A549 (cell line): ENCODE results near the gene LYAR. TPM values are rescaled to one million over a fixed set of nuclear protein-coding genes. Genes with fewer than 3 reads are reported as not detected.
"Not testable (repeated sequence)": the region's sequence is repeated elsewhere in the genome, so short reads cannot be mapped to it uniquely, and the experiment has no call there.

Experiments
- ATAC-seq, 2 experiments: fragments of 200-7000 bp in 1 of 2; fragments of >200 bp in 1 of 2; cut with Nextera tagmentation in 1 of 2; cut with Tn5 transposase in 1 of 2; 3 replicates each; pipeline versions ENCODE4 v1.8.0 to v1.9.1; 2018 to 2020; ENCODE audit warnings: mild to moderate bottlenecking in 1 of 2, moderate library complexity in 1 of 2
- CTCF ChIA-PET: fragments of 300-600 bp; sonication (Branson Sonifier 250); formaldehyde crosslinking; extraction: SDS; loops from one replicate; lab custom pipeline; 2021; ENCODE audit warnings: antibody characterized with exemption, inconsistent platforms; lab: Yijun Ruan, JAX
- POLR2A ChIA-PET: fragments of 350-600 bp; formaldehyde crosslinking; extraction: SDS; loops from one replicate; lab custom pipeline; 2021; ENCODE audit warnings: antibody characterized with exemption, inconsistent platforms; lab: Yijun Ruan, JAX
- DNase-seq, 2 experiments: peaks; one replicate each; pipeline versions ENCODE4 v3.0.0 to v3.0.0-alpha.2; 2011 to 2016; ENCODE audit warnings: low read depth in 1 of 2, low spot score in 1 of 2
- FAIRE-seq: peaks from 2 replicates; lab custom pipeline; 2011; peaks lifted over from hg19 to GRCh38; lab: Jason Lieb, UNC
- H3K27ac ChIP-seq, 2 experiments: fragments of >200 bp; sonication (Bioruptor Twin); formaldehyde crosslinking; 3 replicates each; pipeline ENCODE4 v1.5.1; 2016 to 2017
- H3K4me1 ChIP-seq: fragments of >200 bp; sonication (Bioruptor Twin); formaldehyde crosslinking; 3 replicates; pipeline ENCODE4 v1.6.1; 2016
- H3K4me2 ChIP-seq: fragments of >200 bp; sonication (Bioruptor Twin); formaldehyde crosslinking; 3 replicates; pipeline ENCODE4 v1.6.1; 2016
- H3K4me3 ChIP-seq: fragments of >200 bp; sonication (Bioruptor Twin); formaldehyde crosslinking; 3 replicates; pipeline ENCODE4 v1.5.1; 2016
- H3K9me3 ChIP-seq: fragments of >200 bp; sonication (Bioruptor Twin); formaldehyde crosslinking; 3 replicates; pipeline ENCODE4 v1.6.1; 2016
- BHLHE40 ChIP-seq: IDR thresholded peaks from 2 replicates; pipeline ENCODE4 v1.6.1; 2012; ENCODE audit warnings: low read depth, low read length, inconsistent platforms
- CEBPB ChIP-seq, 2 experiments: fragments of >200 bp in 1 of 2; sonication (Bioruptor Twin) in 1 of 2; formaldehyde crosslinking in 1 of 2; IDR thresholded peaks; 2 replicates each; pipeline ENCODE4 v1.6.1; 2012 to 2016
- CHD2 ChIP-seq: fragments of 150-350 bp; IDR thresholded peaks from 2 replicates; pipeline ENCODE4 v1.6.1; 2014; ENCODE audit warnings: low read length; ENCODE audit not compliant: partially characterized antibody
- CTCF ChIP-seq: fragments of >200 bp; sonication (Bioruptor Twin); formaldehyde crosslinking; IDR thresholded peaks from 3 replicates; pipeline ENCODE4 v1.5.1; 2016
- EP300 ChIP-seq, 2 experiments: fragments of >200 bp; sonication (Bioruptor Twin); formaldehyde crosslinking; IDR thresholded peaks; 2 replicates in 1 of 2; 3 replicates in 1 of 2; pipeline ENCODE4 v1.6.1; 2016 to 2017
- ESRRA ChIP-seq: fragments of 150-350 bp; IDR thresholded peaks from 2 replicates; pipeline ENCODE4 v1.6.1; 2014; ENCODE audit warnings: mild to moderate bottlenecking, low read length, borderline replicate concordance
- GATA3 ChIP-seq: IDR thresholded peaks from 2 replicates; pipeline ENCODE4 v1.6.1; 2012; ENCODE audit warnings: borderline replicate concordance
- HOXB13 ChIP-seq: fragments of 250-450 bp; sonication (Bioruptor Pico); IDR thresholded peaks from 2 replicates; pipeline ENCODE4 v1.5.0; 2020; ENCODE audit warnings: low read depth, mild to moderate bottlenecking, moderate library complexity
- JUN ChIP-seq, 2 experiments: fragments of >200 bp; sonication (Bioruptor Twin); formaldehyde crosslinking; IDR thresholded peaks; 2 replicates in 1 of 2; 3 replicates in 1 of 2; pipeline ENCODE4 v1.6.1; 2016 to 2017
- JUNB ChIP-seq: fragments of >200 bp; sonication (Bioruptor Twin); formaldehyde crosslinking; IDR thresholded peaks from 2 replicates; pipeline ENCODE4 v1.6.1; 2016
- KDM5A ChIP-seq: fragments of 200-600 bp; sonication (generic); IDR thresholded peaks from 2 replicates; pipeline ENCODE4 v1.6.1; 2016; ENCODE audit warnings: antibody characterized with exemption, mild to moderate bottlenecking
- MAFK ChIP-seq: fragments of 450-650 bp; IDR thresholded peaks from 2 replicates; pipeline ENCODE4 v1.6.1; 2014; ENCODE audit not compliant: partially characterized antibody
- MYC ChIP-seq: IDR thresholded peaks from 2 replicates; pipeline ENCODE4 v1.6.1; 2012; ENCODE audit warnings: mild to moderate bottlenecking, inconsistent platforms, low read length, improper control_type of control experiment, borderline replicate concordance
- NPAS2 ChIP-seq: fragments of 250-450 bp; sonication (Bioruptor Pico); IDR thresholded peaks from 2 replicates; pipeline ENCODE4 v1.8.0; 2022; ENCODE audit warnings: mild to moderate bottlenecking, moderate library complexity, borderline replicate concordance
- NR3C1 ChIP-seq: fragments of >200 bp; sonication (Bioruptor Twin); formaldehyde crosslinking; IDR thresholded peaks from 3 replicates; pipeline ENCODE4 v1.6.1; 2017
- PHF8 ChIP-seq: fragments of 200-600 bp; sonication (generic); IDR thresholded peaks from 2 replicates; pipeline ENCODE4 v1.6.1; 2016; ENCODE audit warnings: low read depth, mild to moderate bottlenecking, antibody characterized with exemption, moderate library complexity, borderline replicate concordance
- POLR2A ChIP-seq: IDR thresholded peaks from 2 replicates; pipeline ENCODE4 v1.6.1; 2012; ENCODE audit warnings: mild to moderate bottlenecking, low read length
- POLR2AphosphoS2 ChIP-seq: conservative IDR thresholded peaks from 2 replicates; pipeline ENCODE4 v1.6.1; 2012; ENCODE audit warnings: low read length, improper control_type of control experiment, inconsistent platforms
- RCOR1 ChIP-seq: fragments of 150-350 bp; IDR thresholded peaks from 2 replicates; pipeline ENCODE4 v1.6.1; 2014; ENCODE audit warnings: antibody characterized with exemption, low read length, low read depth
- RFX5 ChIP-seq: fragments of 450-650 bp; IDR thresholded peaks from 2 replicates; pipeline ENCODE4 v1.7.1; 2014; ENCODE audit warnings: antibody characterized with exemption, mild to moderate bottlenecking, moderate library complexity
- RNF2 ChIP-seq: fragments of 200-600 bp; sonication (generic); IDR thresholded peaks from 2 replicates; pipeline ENCODE4 v1.6.1; 2016; ENCODE audit warnings: low read depth, mild to moderate bottlenecking, antibody characterized with exemption, moderate library complexity, borderline replicate concordance
- SMC3 ChIP-seq: fragments of >200 bp; sonication (Bioruptor Twin); formaldehyde crosslinking; IDR thresholded peaks from 3 replicates; pipeline ENCODE4 v1.6.1; 2018; ENCODE audit warnings: inconsistent platforms
- USF2 ChIP-seq: fragments of 450-650 bp; IDR thresholded peaks from 2 replicates; pipeline ENCODE4 v1.6.1; 2014; ENCODE audit warnings: antibody characterized with exemption
- WGBS: methylation state at CpG from one replicate; pipeline ENCODE4 v1.1.6; 2017; ENCODE audit errors: missing lambda C conversion rate; 5-methylcytosine and 5-hydroxymethylcytosine counted together
- polyA plus RNA-seq, 4 experiments: library from polyadenylated mRNA; depleted of rRNA in 3 of 4; stranded (reverse); fragments of >200 nt; fragmentation: RNase III in 1 of 4; extraction: RNeasy Plus Mini Kit Qiagen cat#74134 plus additional on column Dnase treatment in 1 of 4; gene quantifications; 2 replicates in 3 of 4; 3 replicates in 1 of 4; pipeline ENCODE4 v1.2.3, GENCODE V29; 2011 to 2017
- TF ChIP-seq, protein P1 (sequence below): fragments of 150-350 bp; IDR thresholded peaks from 2 replicates; pipeline ENCODE4 v1.6.1; 2014; ENCODE audit warnings: low read depth, mild to moderate bottlenecking, low read length
- TF ChIP-seq, protein P2 (sequence below): fragments of >200 bp; sonication (Bioruptor Twin); formaldehyde crosslinking; IDR thresholded peaks from 3 replicates; pipeline ENCODE4 v1.6.1; 2016

Gene LYAR
- polyA plus RNA-seq, 2 of the 4 experiments (the other 2 are of a cell fraction) = 20.5 to 28.1 TPM

GRCh38 chr4:4249866-4250265 lies 40.1 kb downstream of the LYAR start (continued):
- TF ChIP-seq USF2 (no peak), RCOR1 (no peak), GATA3 (no peak), CHD2 (no peak)
- TF ChIP-seq, all 56 proteins: peak for 0

GRCh38 chr4:4249342-4249741 lies 40.6 kb downstream of the LYAR start:
- CTCF ChIA-PET, ATAC-seq, H3K27ac ChIP-seq, FAIRE-seq, POLR2A ChIA-PET, H3K9me3 ChIP-seq, DNase-seq, H3K4me3 ChIP-seq: not testable (repeated sequence)
- peaks cover 12% of the 10 kb centered on the region for H3K4me1 ChIP-seq
- H3K4me2 ChIP-seq = peak overlapping the region; percentile 95
- WGBS = 97% methylated on average over 15 of the region's 15 CpGs

DNA sequence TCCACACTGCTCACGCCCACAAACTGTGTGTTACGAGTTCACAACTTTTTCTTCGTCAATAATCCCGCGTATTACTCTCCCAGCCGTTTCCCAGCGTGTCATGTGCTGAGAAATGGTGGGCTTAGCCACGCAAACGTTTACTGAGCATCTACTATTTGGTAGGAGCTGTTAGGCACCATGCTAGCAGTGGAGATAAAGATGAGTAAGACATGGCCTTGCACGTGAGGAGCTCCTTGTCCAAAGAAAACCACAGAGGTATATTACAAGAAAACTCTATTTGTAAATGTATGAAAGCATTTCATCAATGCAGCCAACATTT lies 41.1 kb downstream of the LYAR start:
- peaks cover 12% of the 10 kb centered on the region for H3K4me1 ChIP-seq
- DNase-seq (no peak), FAIRE-seq (no peak), ATAC-seq (no peak)
- ChIA-PET POLR2A (interaction anchor here (1.0 kb wide), 1 partner anchor 90 kb away, joined by 6 read pairs; no protein-coding TSS in a partner anchor), CTCF (interaction anchor here (0.7 kb wide), 1 partner anchor 11 kb away, joined by 3 read pairs; no protein-coding TSS in a partner anchor)
- peak overlapping the region; percentile 91 to 92 for H3K27ac ChIP-seq
- H3K4me2 ChIP-seq = peak overlapping the region; percentile 95
- no peaks in the 10 kb centered on the region for H3K9me3 ChIP-seq
- 56% methylated on average over 10 of the region's 10 CpGs for WGBS
- peak overlapping the region; percentile 78 for H3K4me3 ChIP-seq
- TF ChIP-seq BHLHE40 = 0 out of 2 replicates have a peak, but pooled peaks have one; percentile 10
- TF ChIP-seq, protein P1, sequence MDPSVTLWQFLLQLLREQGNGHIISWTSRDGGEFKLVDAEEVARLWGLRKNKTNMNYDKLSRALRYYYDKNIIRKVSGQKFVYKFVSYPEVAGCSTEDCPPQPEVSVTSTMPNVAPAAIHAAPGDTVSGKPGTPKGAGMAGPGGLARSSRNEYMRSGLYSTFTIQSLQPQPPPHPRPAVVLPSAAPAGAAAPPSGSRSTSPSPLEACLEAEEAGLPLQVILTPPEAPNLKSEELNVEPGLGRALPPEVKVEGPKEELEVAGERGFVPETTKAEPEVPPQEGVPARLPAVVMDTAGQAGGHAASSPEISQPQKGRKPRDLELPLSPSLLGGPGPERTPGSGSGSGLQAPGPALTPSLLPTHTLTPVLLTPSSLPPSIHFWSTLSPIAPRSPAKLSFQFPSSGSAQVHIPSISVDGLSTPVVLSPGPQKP = no peak

GRCh38 chr4:4248029-4248884 lies 41.7 kb downstream of the LYAR start, which contains the start of gene TMEM128:
TMEM128 (minus strand) TSS chr4:4248223; CDS start chr4:4248202, 21 bp downstream.
- DNase-seq = peak; percentile 85 to 93
- Histone ChIP-seq H3K9me3 (no peaks in the 10 kb centered on the region), H3K27ac (peak within 1 kb of the TSS; percentile 91 to 92), H3K4me3 (peak within 1 kb of the TSS; percentile 78), H3K4me1 (peaks cover 12% of the 10 kb centered on the region), H3K4me2 (peak within 1 kb of the TSS; percentile 95)
- ATAC-seq = peak; percentile 97 to 98
- ChIA-PET POLR2A (interaction anchor here (1.0 to 1.2 kb wide), 2 partner anchors 12 to 90 kb away, joined by 5 to 6 read pairs; no protein-coding TSS in a partner anchor), CTCF (interaction anchor here (0.5 to 1.4 kb wide), 4 partner anchors 11 to 65 kb away, joined by 3 to 5 read pairs (median 3); no protein-coding TSS in a partner anchor)
- WGBS = 4% methylated on average over 19 of the region's 62 CpGs
- TF ChIP-seq PHF8 = peak; percentile 84; the same call in 1 of the 2 replicates
- no peak for TF ChIP-seq CHD2
- no peak for TF ChIP-seq RCOR1
- TF ChIP-seq JUNB = no peak
- no peak for TF ChIP-seq RNF2
- no peak for TF ChIP-seq HOXB13
- no peak for TF ChIP-seq MAFK
- TF ChIP-seq CEBPB (IDR thresholded peaks at IDR 0.05) = no peak
- peak; percentile 29 to 86; a peak in 4 of 5 replicates for TF ChIP-seq JUN (IDR thresholded peaks at IDR 0.05)
- peak; percentile 75 for TF ChIP-seq POLR2A
- no peak for TF ChIP-seq EP300 (IDR thresholded peaks at IDR 0.05)
- TF ChIP-seq, protein P2, sequence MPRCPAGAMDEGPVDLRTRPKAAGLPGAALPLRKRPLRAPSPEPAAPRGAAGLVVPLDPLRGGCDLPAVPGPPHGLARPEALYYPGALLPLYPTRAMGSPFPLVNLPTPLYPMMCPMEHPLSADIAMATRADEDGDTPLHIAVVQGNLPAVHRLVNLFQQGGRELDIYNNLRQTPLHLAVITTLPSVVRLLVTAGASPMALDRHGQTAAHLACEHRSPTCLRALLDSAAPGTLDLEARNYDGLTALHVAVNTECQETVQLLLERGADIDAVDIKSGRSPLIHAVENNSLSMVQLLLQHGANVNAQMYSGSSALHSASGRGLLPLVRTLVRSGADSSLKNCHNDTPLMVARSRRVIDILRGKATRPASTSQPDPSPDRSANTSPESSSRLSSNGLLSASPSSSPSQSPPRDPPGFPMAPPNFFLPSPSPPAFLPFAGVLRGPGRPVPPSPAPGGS = 0 out of 3 replicates have a peak, but pooled peaks have one; percentile 26
- no peak for TF ChIP-seq NR3C1
- TF ChIP-seq RFX5 = no peak
- no peak for TF ChIP-seq ESRRA
- TF ChIP-seq KDM5A = peak; percentile 94
- TF ChIP-seq CTCF = peak; percentile 16; the same call in 1 of the 3 replicates
- no peak for TF ChIP-seq NPAS2 (CRISPR knock-in tag)
- no peak for TF ChIP-seq MYC
- TF ChIP-seq POLR2AphosphoS2 = no peak
- TF ChIP-seq SMC3 = no peak
- FAIRE-seq = no peak
